Measurements from ENCODE around the gene ESD.
A peak's percentile ranks its signal among the peaks of the same experiment; 100 is the strongest.
"Not testable (repeated sequence)": the region's sequence is repeated elsewhere in the genome, so short reads cannot be mapped to it uniquely, and the experiment has no call there.

Gene ESD, protein sequence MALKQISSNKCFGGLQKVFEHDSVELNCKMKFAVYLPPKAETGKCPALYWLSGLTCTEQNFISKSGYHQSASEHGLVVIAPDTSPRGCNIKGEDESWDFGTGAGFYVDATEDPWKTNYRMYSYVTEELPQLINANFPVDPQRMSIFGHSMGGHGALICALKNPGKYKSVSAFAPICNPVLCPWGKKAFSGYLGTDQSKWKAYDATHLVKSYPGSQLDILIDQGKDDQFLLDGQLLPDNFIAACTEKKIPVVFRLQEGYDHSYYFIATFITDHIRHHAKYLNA

DNA sequence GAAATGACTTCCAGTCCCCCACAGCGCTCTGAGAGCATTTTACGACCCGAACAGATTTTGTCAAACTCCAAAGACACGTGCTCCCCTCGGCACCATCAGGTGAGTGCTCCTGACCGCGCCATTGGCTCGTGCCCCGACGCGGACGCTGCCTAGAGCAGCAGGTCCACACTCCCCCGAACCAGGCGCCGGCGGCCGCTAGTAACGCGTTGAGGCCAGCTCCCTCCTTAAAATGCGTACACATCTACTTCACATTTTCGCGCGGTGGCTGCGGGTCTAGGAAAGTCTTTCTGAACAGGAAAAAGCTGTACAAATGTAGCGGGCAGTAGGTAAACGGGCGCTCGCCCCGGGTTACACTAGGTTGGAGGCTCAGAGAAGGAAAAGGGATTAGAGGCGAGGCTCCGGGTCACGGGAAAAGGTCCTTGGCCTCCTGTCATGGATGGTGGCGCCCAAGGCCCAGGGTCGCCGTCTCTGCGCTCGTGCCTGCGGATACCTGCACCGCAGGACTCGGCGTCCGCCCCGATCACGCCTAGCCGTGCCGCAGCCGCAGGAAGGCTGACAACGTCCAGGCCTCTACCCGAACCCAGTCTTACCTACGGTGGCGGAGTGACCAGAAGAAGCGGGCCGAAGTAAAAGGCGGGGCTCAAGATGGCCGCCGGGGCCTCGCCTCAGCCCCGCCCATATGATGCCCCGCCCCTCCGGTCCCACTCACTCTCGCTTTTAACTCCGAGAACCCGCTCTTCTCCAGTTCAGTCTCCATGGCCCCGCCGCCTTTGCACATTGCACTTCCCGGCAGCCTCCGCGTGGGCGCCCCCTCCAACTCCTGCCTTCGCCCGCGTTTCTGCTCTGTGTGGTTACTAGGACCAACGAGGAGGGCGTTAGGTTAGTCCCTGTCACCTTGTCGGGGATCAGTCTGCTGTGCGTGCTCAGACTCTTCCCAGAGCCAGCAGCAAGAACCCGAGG, at the start of gene ESD:
TSS of gene ESD (minus strand) at position 647 of the 960 bp plus-strand sequence. CDS start 5,748 bp downstream, outside the sequence.
- DNase-seq (ENCODE audit: low read depth in 2 of 3, low spot score in 2 of 3): peak; percentile 75 to 84 (median 78)

DNA sequence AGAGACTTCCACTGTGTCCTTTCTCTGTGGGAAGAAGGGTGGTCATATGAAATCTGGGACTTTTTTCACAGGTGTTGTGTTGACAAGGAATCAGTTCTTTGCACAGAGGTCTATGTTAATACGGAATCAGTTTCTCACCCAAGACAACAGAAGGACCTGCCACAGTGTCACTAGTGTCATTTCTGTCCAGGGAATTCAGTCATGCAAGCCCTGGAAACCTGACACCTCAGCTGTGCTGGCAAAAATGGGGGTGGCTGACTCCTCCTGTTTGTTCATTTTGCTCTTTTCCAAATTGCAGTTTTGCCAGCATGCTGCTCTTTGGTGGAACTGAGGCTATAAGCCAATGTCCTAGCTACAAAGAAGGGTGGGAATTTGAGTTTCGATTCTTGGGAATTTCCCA, 49.8 kb upstream of the ESD start:
- DNase-seq (ENCODE audit: low read depth in 2 of 3, low spot score in 2 of 3): no peak

DNA sequence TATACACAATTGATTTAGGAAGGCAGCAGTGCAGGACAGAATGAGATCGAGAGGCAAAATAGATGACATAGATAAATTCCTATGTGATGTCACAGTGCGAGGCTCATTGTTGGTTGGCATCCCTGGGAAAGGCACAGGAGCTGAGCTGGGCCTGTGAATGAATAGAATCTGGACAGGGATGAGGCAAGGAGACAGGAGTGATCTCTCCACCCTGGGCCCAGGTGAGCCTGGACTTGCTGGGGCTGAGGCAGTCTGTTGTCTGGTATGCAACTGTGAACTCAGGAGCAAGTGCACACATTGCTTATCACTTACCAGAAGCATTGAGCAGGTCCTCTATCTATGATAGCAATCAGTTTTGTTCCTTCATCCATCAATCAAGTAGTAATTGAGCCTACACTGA, 48.2 kb upstream of the ESD start:
- no peak for DNase-seq (ENCODE audit: low read depth in 2 of 3, low spot score in 2 of 3)

DNA sequence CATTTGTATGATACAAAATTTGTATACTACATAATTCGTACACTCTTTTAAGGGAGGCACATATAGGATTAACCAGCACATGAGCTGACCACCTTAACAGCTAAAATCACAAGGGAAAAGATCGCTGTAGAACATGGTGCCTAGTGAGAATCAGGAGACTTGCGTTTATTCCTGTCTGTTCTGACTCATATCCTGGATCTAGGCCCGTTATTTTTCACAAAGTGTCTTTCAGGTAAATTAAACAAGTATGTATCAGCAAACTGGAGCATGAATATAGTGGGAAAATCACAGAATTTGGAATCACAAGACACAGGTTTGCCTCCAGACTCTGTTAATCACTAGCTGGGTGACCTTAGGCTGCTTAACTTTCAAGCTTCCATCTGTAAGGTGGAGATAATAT, 47.5 kb upstream of the ESD start:
- DNase-seq (ENCODE audit: low read depth in 2 of 3, low spot score in 2 of 3): no peak

DNA sequence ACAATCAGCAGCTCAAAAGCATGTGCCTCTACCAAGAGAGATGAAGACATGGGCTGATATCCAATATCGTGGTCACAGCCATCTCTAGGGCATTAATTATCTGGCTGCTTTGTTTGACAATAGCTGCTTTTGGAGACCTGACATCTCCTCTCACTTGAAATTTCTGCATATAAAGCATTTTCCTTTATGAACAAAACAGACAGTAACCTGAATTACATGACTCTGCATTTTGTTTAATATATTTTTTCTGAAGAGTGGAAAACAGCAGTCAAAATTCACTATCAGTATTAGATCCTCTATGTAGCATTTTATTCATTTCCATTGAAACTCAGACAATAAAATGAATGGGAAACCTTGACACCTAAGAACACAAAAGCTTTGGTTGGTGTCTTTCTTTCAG, 42.4 kb upstream of the ESD start:
- DNase-seq (ENCODE audit: low read depth in 2 of 3, low spot score in 2 of 3): no peak

DNA sequence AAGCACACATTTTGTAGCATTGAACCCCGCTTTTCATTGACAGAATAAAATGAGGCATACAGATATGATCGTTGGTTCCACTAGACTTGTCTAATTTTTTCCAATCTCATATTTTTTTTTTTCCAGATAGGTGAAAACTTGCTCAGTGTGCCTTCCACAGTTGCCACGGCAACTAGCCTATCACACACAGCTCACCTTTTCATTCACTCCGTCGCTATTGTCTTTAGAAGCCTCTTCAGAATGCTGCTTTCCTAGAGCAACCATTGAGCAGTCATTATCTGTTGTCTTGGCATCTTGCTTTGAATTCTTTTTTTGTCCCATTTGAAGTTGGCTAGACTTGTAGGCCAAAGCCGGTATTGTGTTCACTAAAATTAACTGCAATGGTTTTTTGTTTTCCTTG, 37.7 kb upstream of the ESD start:
- no peak for DNase-seq (ENCODE audit: low read depth in 2 of 3, low spot score in 2 of 3)

DNA sequence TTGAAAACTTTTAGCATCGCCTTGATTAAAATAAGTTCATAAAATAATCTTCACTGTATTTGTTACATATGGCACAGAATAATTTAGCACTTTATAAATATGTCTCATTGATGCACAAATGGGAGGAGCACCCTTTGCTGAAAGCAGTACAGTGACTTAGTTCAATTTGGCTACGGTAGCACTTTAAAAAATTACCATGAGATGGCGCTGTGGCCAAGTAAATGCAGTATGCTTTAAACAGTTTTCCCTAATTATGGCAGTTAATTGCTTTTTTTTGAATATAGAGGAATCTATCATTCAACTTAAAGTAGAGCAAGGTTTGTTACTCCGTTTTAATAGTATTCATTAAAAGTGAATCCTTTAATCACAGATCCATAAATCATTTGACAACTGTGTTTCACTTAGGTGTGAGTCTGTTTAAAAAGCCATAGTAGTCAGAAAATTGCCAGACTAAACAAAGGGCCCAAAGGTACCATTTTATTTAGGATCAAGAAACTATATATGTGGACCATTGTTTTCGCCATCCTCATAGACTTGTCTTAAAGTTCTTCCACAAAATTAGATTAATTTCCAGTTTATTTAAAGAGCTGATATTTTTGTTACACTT, 34.7 kb upstream of the ESD start:
- no peak for DNase-seq (ENCODE audit: low read depth in 2 of 3, low spot score in 2 of 3)

DNA sequence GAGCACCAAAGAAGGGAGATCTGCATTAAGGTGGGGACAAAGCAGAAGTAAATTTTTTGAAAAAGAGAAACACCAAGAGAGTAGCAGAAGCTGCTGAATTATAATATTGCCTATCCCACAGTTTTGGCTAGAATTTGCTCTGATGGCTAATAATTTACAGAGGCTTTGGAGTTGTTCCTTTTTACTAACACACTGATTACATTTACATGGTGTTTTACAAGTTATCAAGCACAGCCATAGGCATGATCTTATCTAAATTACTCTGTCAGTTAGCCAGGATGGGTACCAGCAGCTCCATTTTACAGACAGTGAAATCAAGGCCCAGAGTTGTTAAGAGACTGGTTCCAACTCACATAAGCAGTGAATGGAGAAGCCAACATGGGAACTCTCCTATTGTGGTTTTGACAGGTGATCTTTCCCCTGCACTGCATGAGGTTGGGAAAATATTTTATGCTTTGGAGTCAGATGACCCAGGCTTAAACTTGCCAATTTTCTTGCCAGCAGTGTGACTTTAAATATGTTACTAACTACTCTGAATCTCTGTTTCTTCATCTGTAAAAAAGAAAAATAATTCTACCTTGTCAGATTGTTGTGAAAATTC, 33.5 kb upstream of the ESD start:
- DNase-seq (ENCODE audit: low read depth in 2 of 3, low spot score in 2 of 3): no peak

DNA sequence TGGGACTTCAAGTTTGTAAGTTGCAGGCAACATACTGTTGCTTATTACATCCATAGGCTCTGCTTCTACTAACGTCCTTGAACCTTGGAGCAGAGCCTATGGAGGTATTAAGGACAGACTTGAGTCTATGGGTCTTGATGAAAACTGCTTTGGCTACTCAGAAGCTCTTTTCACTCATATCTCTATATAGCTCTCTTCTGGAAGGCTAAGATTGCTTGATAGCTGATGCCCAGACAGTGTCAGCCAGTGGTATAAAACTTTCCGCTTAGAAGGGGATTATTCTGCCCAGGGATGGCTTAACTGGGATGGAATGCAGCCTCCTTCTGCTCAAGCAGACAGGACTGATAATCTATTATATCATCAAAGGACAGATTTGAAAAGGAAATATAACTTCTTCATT, 25.6 kb upstream of the ESD start:
- DNase-seq (ENCODE audit: low read depth in 2 of 3, low spot score in 2 of 3): no peak

DNA sequence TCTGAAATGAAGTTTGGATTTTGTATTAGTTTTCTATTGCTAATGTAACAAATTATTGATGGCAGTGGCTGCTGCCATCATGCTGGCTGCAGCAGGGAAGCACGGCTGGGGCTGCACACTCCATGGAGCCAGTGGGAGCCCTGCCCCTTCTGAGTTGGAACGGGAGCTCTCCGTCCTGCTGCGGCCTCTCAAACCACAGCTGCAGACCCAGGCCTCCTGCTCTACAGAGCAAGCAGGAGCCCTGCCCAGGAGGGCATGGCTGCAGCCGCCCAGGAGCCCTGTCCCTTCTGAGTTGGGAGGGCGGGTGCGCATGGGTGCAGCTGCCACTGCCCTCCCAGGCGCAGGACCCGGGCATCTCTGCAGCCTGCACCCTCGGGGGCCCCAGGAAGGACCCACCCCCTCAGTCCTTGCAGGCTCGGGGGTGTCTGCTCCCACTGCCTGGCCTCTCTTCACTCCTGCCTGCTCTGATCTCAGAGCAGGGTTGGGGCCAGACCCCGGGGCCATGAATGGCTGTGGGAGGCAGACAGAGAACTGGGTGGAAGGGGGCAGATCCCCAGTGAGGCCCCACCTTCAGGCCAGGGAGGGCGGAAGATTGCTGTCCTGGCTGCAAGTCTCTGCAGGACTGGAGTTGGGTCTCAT, 21.0 kb upstream of the ESD start:
- DNase-seq (ENCODE audit: low read depth in 2 of 3, low spot score in 2 of 3): no peak

DNA sequence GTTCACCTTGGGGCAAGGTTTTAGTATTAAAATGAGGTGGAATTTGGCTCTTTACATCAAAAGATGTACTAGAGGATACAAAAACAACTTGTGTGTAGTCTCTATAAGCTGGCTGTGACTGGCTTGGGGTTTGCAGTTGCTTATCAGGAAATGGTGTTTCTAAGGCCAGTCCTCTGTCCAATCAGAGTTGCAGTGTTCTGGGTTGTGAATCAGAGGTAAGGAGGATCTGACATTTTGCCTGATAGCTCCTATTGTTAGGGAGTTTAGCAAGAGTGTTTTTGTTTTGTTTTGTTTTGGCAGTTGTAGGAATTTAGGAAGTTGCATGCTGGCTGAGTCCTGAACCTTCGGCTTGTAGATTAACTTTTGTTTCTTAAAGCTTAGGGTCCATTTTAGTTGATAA, 20.1 kb upstream of the ESD start:
- no peak for DNase-seq (ENCODE audit: low read depth in 2 of 3, low spot score in 2 of 3)

DNA sequence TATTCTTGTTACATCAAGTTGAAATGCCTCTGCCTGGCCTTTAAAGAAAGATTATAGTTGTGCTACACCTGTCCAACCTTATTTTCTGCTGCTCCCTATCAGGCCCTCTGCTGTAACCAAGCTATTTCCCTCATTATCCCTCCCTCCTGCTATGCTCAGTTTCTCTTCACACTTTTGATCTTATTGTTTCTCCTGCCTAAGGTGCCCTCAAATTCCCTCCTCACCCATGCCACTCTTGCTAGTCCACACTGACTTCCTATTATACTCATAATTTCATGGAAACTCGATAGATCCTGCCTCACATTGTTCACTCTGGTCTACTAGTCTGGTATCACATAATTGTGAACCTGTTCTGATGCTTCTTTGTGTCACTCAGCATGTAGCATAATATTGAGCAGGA, 19.4 kb upstream of the ESD start:
- DNase-seq (ENCODE audit: low read depth in 2 of 3, low spot score in 2 of 3): no peak

DNA sequence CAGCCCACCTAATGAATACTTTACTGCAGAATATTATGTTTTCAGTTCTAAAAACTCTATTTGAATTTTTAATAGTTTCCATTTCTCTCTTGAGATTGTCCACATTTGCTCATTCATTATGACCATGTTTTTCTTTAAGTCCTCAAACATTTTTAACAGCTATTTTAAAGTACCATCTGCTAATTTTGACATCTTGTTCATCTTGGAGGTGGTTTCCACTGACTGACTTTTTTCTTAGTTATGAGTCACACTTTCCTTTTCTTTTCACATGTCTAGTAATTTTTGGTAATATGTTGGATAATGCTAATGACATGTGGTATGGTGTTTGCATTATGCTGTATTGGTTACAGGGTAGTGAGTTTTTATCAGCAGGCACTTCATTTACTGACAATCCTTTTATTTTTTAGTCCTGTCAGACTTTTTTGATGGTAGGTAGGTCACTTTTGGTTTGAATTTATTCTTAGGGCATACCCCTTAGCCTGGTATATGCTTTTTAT, 15.4 kb upstream of the ESD start:
- DNase-seq (ENCODE audit: low read depth in 2 of 3, low spot score in 2 of 3): no peak

DNA sequence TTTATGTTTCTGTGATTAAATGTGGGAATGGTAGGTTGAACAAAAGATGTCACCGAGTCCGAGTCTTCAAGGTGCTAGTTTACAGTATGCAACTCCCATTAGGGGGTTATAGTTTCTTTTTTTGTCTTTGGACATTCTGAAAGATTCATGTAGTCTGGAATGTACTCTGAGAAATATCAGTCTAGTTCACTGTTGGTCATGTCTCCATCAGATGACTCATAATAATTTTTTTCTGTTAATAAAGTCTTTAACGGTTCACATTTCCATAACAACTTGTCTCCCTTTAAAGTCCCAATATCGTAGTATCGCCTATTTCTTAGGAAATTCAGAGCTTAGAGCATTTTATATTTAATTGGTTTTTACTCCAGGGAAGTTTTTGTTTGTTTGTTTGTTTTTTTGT, 13.5 kb upstream of the ESD start:
- DNase-seq (ENCODE audit: low read depth in 2 of 3, low spot score in 2 of 3): no peak

DNA sequence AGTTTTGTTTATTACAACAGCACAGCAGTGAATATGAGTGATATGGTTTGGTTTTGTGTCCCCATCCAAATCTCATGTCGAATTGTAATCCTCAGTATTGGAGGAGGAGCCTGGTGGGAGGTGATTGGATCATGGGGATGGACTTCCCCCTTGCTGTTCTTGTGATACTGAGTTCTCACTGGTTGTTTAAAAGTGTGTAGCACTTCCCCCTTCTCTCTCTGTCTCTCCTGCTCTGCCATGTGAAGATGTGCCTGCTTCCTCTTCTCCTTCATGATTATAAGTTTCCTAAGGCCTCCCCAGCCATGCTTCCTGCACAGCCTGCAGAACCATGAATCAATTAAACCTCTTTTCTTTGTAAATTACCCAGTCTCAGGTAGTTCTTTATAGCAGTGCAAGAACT, 8.0 kb upstream of the ESD start:
- not testable (repeated sequence) for DNase-seq (ENCODE audit: low read depth in 2 of 3, low spot score in 2 of 3)

DNA sequence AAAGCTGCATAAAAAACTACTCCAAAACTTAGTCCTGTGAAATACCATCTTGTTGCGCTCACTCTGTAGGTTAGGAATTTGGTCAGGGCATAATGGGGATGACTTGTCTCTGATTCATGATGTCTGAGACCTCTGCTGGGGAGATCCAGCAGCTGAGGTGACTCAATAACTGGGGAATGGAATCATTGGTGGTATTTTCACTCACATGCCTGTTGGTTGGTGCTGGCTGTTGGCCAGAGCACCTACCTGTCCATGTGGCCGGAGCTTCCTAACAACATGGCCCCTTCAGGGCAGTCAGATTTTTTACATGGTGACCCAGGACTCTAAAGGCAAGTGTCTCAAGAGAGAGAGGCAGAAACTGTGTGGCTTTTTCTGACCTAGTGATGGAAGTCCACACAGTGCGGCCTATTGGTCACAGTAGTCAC, 7.4 kb upstream of the ESD start:
- DNase-seq (ENCODE audit: low read depth in 2 of 3, low spot score in 2 of 3): no peak

DNA sequence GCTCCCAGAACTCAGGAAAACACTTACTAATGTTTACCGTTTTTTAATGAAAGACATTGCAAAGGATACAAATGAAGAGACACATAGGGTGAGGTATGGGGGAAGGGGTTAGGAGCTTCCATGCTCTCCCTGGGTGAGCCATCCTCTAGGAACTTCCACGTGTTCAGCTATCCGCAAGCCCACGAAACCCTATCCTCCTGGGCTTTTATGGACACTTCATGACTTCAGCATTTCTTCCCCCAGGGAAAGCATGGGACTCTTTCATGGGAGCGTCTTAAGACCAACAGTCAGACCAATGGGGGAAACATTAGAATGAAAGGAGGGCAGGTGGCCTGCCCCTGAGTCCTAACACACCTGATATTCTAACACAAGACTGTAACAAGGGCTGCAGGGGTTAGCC, 6.6 kb upstream of the ESD start:
- DNase-seq (ENCODE audit: low read depth in 2 of 3, low spot score in 2 of 3): no peak

DNA sequence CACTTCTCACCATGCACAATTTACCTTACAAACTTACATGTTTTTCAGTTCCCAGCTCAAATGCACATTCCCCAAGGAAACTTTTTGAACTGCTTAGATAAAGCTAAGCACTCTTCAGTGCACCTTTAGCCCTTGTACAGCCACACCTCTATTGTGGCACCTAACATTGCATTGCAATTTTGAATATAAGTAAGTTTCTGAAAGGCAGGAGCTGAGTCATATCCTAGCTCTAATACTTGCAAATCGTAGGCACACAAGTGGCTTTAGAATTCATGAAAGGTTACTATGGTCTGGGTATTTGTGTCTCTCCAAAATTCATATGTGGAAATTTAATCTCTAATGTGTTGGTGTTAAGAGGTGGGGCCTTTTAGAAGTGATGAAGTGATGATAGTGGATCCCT, 4.9 kb upstream of the ESD start:
- DNase-seq (ENCODE audit: low read depth in 2 of 3, low spot score in 2 of 3): no peak

DNA sequence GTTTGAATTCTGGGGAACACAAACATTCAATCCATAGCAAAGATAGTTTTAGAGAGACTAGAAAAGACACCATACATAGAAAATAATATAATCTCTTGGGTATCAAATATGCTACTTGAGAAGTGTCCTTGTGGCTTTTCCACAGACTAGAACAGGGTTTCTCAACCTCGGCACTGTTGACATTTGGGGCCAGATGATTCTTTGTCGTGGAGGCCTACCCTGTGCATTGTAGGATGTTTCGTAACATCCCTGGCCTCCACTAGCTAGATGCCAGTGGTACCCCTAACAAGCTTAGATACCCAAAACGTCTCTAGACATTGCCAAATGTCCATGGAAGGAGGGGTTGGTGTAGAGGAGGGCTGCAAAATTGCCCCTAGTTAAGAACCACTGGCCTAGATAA, 2.2 kb upstream of the ESD start:
- DNase-seq (ENCODE audit: low read depth in 2 of 3, low spot score in 2 of 3): no peak

DNA sequence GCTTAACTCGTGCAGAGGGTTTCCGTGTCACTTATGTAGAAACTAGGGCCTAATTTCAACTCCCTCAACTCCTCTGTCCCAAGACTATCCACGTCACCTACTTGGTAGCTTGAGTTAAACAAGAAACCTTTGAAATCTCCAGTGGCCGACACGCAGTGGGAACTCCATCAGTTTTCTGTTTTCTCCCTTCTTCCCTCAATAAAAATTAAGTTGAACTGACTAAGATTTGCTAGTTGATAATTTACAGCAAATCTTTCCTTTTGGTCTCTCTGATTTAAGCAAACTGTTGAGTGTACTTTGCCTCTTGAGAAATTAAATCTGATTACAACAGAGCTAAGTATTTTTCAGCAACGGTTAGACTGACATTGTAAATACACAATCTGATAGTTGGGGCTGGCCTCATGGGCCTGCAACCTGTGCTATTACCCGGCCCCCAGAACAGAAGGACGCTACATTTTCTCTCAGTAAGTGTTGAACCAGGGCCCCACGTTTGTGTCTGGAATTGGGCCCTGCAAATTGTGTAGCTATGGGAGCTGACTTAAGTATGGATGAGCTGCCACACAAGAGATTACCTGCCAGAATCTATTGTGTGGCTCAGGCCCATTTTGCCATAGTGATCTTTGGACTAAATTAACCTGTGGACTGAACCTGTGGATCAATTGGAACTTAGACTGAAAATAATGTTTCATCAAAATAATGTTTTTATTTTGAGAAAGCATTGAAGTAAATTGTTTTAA, 708 bp upstream of the ESD start:
- no peak for DNase-seq (ENCODE audit: low read depth in 2 of 3, low spot score in 2 of 3)

Measured in activated CD8-positive, alpha-beta memory T cell treated with anti-CD3 and anti-CD28 coated beads for 48 hours (primary cell).